Measurements from ENCODE around the gene GTF3C2. TPM values are rescaled to one million over a fixed set of nuclear protein-coding genes. Genes with fewer than 3 reads are reported as not detected.

GTF3C2 gene
- total and polyA plus RNA-seq, 8 donors: 45.2 to 71.7 (median 66.5) TPM

DNA sequence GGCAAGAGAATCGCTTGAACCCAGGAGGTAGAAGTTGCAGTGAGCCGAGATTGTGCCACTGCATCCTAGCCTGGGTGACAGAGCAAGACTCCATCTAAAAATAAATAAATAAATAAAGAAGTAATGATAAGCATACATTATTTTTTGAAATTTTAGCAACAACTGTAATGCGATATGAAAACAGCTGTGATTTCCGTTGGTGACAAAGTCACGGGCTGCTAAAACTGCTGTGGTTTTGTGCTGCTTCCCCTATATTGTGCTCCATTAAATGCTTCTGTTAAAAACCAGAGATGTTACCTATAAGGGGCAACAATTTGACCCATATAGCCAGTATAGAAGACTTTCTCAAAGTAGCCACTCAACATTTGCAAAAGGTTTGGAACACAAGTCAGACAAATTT lies 66.0 kb downstream of the GTF3C2 start:
- ATAC-seq (no peak), DNase-seq (no peak)
- H3K9me3 ChIP-seq: no peaks in the 10 kb centered on the region
- intact Hi-C loops (cut with DNase I): no loop called here
- H3K4me1 ChIP-seq: no peaks in the 10 kb centered on the region
- no peak overlapping the region for H3K4me3 ChIP-seq
- peaks cover 0 to 24% of the 10 kb centered on the region in 2 donors for H3K27me3 ChIP-seq
- TF ChIP-seq, protein P1, sequence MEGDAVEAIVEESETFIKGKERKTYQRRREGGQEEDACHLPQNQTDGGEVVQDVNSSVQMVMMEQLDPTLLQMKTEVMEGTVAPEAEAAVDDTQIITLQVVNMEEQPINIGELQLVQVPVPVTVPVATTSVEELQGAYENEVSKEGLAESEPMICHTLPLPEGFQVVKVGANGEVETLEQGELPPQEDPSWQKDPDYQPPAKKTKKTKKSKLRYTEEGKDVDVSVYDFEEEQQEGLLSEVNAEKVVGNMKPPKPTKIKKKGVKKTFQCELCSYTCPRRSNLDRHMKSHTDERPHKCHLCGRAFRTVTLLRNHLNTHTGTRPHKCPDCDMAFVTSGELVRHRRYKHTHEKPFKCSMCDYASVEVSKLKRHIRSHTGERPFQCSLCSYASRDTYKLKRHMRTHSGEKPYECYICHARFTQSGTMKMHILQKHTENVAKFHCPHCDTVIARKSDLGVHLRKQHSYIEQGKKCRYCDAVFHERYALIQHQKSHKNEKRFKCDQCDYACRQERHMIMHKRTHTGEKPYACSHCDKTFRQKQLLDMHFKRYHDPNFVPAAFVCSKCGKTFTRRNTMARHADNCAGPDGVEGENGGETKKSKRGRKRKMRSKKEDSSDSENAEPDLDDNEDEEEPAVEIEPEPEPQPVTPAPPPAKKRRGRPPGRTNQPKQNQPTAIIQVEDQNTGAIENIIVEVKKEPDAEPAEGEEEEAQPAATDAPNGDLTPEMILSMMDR (IDR thresholded peaks at IDR 0.05): no peak
- no peak overlapping the region for H3K27ac ChIP-seq
- H3K36me3 ChIP-seq: no peaks in the 10 kb centered on the region

DNA sequence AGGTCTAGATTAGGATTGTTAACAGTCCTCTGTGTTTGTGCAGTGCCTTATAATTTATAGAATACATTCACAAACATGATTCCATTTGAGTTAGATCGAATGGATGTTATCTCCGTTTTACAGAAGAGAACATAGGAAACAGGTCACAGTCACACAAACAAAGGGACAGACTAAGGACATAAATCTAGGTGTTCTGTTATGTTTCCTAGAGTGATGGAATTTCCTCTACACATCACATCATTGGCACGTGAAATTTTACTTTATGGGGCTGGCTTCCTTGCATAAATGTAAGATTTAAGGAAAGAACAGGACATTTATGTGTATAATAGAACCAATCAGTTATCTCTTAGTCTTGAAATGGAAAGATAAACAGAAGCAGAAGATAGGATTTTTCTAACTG lies 68.0 kb downstream of the GTF3C2 start:
- H3K27ac ChIP-seq: no peak overlapping the region
- no peaks in the 10 kb centered on the region for H3K4me1 ChIP-seq
- intact Hi-C loops (cut with DNase I): loop anchor here in 1 of 2 donors (10.0 kb wide), 1 partner anchor 194 kb away; no protein-coding TSS in a partner anchor
- H3K9me3 ChIP-seq: no peaks in the 10 kb centered on the region
- no peak for DNase-seq
- no peak for ATAC-seq
- H3K4me3 ChIP-seq: no peak overlapping the region
- H3K36me3 ChIP-seq: no peaks in the 10 kb centered on the region
- TF ChIP-seq, protein P1 (IDR thresholded peaks at IDR 0.05): no peak
- peaks cover 0 to 19% of the 10 kb centered on the region in 2 donors for H3K27me3 ChIP-seq

DNA sequence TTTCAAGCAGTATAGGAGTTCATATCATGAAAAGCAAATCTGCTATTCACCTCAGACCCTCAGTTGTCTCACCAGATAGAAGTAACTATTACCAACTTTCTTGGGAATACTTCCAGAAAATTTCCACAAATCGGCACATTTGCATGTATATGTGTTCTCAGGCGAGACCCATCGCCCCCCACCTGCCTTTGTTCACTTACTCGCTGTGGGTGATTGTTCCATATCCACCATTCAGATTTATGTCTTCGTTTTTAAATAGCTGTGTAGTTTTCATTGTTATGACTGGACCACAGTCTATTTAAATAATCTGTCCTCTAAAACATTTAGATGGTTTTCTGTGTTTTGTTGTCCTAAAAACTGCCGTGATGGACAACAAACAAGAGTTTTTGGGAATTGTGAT lies 71.1 kb downstream of the GTF3C2 start:
- Histone ChIP-seq H3K27me3 (peaks cover 0 to 28% of the 10 kb centered on the region in 2 donors), H3K36me3 (no peaks in the 10 kb centered on the region), H3K27ac (no peak overlapping the region), H3K4me3 (no peak overlapping the region), H3K4me1 (no peaks in the 10 kb centered on the region), H3K9me3 (no peaks in the 10 kb centered on the region)
- ATAC-seq (no peak), DNase-seq (no peak)
- TF ChIP-seq, protein P1 (IDR thresholded peaks at IDR 0.05): no peak
- intact Hi-C loops (cut with DNase I): loop anchor here in 1 of 2 donors (10.0 kb wide), 1 partner anchor 191 kb away; no protein-coding TSS in a partner anchor

DNA sequence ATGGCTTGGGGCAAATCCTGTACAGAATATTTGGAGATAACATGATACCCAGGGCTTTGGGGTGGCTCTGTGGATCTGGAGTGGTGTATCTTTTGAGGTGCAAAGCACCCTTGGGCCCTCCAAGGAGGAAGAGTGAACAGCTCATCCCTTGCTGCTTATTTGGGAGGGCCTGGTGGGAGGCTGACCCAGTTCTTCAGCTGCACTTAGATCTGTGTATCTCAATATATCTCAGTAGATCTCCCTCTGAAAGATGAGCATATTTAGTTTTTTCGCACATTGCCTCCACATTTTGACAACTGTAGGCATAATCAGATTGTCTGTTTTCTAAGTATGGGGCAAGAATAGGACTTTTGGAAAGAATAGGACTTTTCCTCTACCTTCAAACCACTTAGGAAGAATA lies 71.6 kb downstream of the GTF3C2 start:
- no peaks in the 10 kb centered on the region for H3K9me3 ChIP-seq
- no peak overlapping the region for H3K27ac ChIP-seq
- H3K4me1 ChIP-seq: peaks cover 0 to 3% of the 10 kb centered on the region in 2 donors
- no peaks in the 10 kb centered on the region for H3K36me3 ChIP-seq
- ATAC-seq (no peak), DNase-seq (no peak)
- TF ChIP-seq, protein P1 (IDR thresholded peaks at IDR 0.05): no peak
- H3K27me3 ChIP-seq: peaks cover 0 to 25% of the 10 kb centered on the region in 2 donors
- H3K4me3 ChIP-seq: no peak overlapping the region
- intact Hi-C loops (cut with DNase I): loop anchor here in 1 of 2 donors (10.0 kb wide), 1 partner anchor 190 kb away; no protein-coding TSS in a partner anchor

DNA sequence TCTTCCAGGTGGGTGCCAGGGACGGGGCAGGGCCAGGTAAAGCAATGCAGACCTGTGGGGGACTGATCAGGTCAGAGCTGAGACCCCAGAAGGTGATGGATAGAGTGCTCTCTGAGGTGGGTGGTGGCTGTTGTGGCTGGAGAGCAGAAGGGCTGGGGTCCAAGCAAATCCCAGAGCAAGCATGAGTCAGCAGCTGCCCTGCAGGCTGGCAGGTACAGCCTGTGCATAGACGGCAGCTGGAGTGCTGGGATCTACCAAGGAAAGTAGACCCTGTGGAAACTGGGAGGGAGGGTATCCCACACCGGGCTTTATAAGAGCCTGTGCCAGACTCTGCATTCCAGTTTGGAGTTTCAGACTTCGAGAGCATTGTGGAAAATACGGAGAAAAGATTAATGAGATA lies 73.7 kb downstream of the GTF3C2 start:
- Histone ChIP-seq H3K36me3 (no peaks in the 10 kb centered on the region), H3K4me3 (no peak overlapping the region), H3K9me3 (no peaks in the 10 kb centered on the region), H3K27me3 (peaks cover 0 to 23% of the 10 kb centered on the region in 2 donors), H3K4me1 (peaks cover 0 to 4% of the 10 kb centered on the region in 2 donors), H3K27ac (no peak overlapping the region)
- intact Hi-C loops (cut with DNase I): loop anchor here in 1 of 2 donors (10.0 kb wide), 1 partner anchor 188 kb away; no protein-coding TSS in a partner anchor
- peak; percentile 22 for ATAC-seq
- no peak for DNase-seq
- TF ChIP-seq, protein P1 (IDR thresholded peaks at IDR 0.05): no peak

Measured in left lung (tissue), 10 donors.